Measurements from ENCODE around the gene METTL14.

Gene METTL14

DNA sequence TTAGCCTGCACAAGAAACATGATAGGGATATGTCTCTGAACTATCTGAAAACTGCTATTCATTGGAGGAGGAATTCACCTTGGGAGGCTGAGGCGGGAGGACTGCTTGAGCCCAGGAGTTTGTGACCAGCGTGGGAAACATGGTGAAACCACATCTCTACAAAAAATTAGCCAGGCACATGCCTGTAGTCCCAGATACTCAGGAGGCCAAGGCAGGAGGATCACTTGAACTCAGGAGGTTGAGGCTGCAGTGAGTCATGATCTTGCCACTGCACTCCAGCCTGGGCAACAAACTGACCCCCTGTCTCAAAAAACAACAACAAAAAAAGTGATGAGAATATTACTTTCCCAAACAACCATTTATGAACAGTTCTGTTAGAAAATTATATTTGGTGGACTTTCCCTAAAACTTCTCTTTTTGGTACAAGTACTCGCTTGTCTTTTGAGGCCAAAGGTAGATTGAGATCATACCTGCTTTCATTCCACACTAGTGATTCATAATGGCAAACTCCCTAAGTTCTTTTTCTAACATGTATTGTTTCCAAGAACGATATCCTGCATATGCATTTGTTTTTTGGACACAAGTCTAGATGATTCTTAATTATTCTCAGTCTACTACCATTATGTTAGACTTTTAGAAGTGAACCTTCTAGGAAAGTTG, 33.4 kb downstream of the METTL14 start:
- TF ChIP-seq, protein P1, sequence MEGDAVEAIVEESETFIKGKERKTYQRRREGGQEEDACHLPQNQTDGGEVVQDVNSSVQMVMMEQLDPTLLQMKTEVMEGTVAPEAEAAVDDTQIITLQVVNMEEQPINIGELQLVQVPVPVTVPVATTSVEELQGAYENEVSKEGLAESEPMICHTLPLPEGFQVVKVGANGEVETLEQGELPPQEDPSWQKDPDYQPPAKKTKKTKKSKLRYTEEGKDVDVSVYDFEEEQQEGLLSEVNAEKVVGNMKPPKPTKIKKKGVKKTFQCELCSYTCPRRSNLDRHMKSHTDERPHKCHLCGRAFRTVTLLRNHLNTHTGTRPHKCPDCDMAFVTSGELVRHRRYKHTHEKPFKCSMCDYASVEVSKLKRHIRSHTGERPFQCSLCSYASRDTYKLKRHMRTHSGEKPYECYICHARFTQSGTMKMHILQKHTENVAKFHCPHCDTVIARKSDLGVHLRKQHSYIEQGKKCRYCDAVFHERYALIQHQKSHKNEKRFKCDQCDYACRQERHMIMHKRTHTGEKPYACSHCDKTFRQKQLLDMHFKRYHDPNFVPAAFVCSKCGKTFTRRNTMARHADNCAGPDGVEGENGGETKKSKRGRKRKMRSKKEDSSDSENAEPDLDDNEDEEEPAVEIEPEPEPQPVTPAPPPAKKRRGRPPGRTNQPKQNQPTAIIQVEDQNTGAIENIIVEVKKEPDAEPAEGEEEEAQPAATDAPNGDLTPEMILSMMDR (IDR thresholded peaks at IDR 0.05; ENCODE audit: control insufficient read depth, insufficient read depth, low read depth, low read length, missing control alignments) = no peak
- no peak overlapping the region for H3K4me3 ChIP-seq (ENCODE audit: control insufficient read depth, low read depth, low read length)
- no peak for DNase-seq (ENCODE audit: low read depth)

DNA sequence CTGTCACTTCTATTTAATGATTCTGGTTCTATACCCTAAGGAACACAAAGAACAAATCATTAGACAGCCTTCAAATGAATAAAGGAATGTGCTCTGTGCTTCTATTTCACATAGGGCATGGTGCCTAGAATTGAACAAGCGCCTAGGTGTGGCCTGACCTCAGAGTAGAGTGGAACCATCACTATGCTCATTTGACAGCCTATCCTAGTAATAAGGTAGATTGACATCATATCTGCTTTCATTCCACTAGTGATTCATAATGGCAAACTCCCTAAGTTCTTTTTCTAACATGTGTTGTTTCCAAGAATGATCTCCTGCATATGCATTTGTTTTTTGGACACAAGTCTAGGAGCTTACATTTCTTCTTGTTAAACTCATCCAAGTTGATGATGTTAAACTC, 36.6 kb downstream of the METTL14 start:
- no peak overlapping the region for H3K4me3 ChIP-seq (ENCODE audit: control insufficient read depth, low read depth, low read length)
- TF ChIP-seq, protein P1 (IDR thresholded peaks at IDR 0.05; ENCODE audit: control insufficient read depth, insufficient read depth, low read depth, low read length, missing control alignments) = no peak
- no peak for DNase-seq (ENCODE audit: low read depth)

DNA sequence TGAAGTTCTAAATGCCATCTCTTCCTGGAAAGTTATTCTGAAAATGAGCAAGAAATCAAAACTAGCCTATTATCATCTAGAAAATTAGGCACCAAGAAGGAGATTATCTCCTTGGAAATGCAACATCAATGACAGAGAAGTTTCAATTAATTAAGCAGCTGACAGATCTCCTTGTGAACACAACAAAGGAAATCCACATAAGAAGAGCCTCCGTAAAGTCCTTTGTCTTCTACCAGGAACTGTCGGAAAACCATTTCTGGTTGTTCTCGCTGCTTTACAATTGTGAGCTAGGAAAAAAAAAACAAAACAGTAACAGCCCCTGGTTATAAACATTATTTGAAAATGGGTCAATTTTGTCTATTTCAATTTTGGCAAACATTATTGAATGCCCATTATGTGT, 38.2 kb downstream of the METTL14 start:
- TF ChIP-seq, protein P1 (IDR thresholded peaks at IDR 0.05; ENCODE audit: control insufficient read depth, insufficient read depth, low read depth, low read length, missing control alignments) = no peak
- H3K4me3 ChIP-seq (ENCODE audit: control insufficient read depth, low read depth, low read length) = no peak overlapping the region
- no peak for DNase-seq (ENCODE audit: low read depth)

DNA sequence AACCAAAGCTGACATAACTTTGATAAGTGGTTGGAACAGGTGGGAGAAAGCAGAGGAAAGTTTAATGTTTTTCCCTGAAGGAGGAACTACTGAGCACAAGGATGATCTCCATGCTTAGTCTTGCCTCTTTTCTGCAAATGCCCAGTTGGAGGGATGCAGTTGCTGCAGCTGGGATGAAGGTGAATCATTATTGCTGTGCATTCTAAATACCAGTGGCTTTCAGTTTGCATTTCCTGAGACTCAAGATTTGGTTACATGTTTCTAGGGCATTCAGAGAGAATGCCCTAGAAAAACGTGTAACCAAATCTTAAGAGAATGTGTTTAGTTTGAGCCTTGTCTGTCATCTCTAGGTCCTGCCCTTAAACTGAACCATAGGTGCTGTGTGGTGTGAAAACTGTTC, 42.2 kb downstream of the METTL14 start:
- no peak overlapping the region for H3K4me3 ChIP-seq (ENCODE audit: control insufficient read depth, low read depth, low read length)
- no peak for DNase-seq (ENCODE audit: low read depth)
- TF ChIP-seq, protein P1 (IDR thresholded peaks at IDR 0.05; ENCODE audit: control insufficient read depth, insufficient read depth, low read depth, low read length, missing control alignments) = no peak

DNA sequence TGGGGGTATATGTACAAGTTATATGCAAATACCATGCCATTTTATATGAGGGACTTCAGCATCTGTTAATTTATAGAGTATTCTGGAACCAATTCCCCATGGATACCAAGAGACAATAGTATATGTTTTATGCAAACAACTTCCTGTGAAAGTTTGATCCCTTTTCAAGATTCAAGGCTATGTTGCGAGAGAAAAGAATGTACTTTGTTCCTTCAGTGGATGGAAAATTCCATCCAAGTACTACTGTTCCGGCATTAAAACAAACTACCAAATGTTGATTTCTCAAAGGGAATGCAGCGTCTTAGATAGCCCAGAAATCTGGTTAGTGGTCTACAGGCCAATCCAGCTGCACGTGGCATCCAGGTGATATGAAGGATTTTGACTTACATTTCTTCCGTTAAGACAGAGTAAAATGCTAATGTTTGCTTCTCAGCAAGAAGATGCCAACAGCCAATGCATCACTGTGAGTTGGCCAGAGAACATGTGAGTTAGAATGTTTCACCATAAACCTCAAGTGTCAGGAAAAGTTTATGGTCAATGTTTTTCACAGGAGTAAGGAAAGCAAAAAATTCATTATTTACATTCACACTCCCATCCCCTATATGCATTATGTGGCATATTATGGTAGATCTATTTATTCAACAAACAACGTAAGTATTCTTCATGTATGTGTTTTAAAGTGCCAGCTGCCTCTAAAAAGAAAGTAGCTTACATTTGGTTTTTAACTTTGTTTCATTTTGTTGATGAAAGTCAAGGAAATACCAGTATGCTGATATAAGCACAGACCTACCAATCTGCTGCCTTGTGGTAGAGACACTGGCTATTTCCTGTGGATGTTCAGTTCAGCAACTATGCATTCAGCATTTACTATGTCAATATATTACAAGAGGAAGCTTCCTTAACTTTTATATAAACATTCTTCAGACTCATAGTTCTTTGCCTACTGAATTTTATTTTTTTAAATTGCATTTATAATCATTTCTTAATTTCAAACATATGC, 44.4 kb downstream of the METTL14 start:
- DNase-seq (ENCODE audit: low read depth) = peak; percentile 27
- TF ChIP-seq, protein P1 (IDR thresholded peaks at IDR 0.05; ENCODE audit: control insufficient read depth, insufficient read depth, low read depth, low read length, missing control alignments) = no peak
- no peak overlapping the region for H3K4me3 ChIP-seq (ENCODE audit: control insufficient read depth, low read depth, low read length)

DNA sequence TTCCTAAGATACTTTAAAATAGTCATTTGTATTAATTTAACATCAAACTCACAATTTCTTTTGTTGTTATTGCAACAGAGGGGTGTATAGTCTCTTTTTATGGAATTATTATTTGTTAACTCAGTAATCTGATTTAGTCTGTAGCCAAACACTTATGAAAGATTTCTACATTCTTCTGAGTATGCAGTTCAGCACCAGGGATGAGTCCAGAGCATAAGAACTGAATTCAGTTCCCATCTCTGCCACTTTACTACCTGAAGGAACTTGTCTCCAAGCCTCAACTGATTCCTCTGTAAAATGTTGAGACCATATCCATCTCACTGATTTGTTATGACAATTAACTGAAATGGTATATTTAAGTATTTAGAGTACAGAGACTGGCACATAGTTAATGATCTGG, 45.5 kb downstream of the METTL14 start:
- DNase-seq (ENCODE audit: low read depth) = no peak
- TF ChIP-seq, protein P1 (IDR thresholded peaks at IDR 0.05; ENCODE audit: control insufficient read depth, insufficient read depth, low read depth, low read length, missing control alignments) = no peak
- no peak overlapping the region for H3K4me3 ChIP-seq (ENCODE audit: control insufficient read depth, low read depth, low read length)

Measured in AG09309 (cell line).